ENCODE results near the gene CAMK1D.

The CAMK1D gene

DNA sequence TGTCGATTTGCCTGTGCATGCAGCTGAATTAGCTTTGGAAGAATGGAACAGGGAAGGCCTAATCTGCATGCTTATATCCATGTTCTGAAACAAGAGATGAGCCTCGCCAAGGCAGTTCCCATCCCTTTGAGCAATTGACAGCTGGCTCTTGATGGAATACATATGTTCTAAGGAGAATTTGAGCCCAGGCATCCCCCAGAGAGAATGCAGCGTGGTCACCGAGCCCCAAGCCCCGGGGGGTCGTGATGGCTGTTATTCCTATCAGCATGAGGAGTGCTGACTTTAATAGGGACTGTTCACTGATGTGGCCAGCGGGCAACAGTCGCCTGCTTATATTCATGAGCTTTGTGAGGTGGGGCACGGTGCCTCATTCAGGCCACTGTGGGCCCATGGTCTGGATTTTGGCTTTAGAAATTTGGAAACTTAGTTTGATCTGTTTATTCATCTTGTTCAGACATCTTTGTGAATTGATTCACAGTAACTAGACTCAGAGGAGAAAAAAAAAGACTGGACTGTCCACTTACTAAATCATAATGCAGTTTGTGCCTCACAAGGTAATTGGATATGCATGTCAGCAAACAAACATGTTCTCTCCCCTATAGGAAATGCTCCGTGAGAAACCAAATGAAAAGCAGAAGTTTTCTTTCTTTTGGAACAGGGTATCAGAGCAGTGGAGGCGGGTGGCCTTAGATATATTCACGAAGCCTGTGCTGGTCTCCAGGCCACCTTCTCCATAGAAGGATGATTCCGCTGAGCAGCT lies 447.2 kb downstream of the CAMK1D start:
- Histone ChIP-seq H3K9me3 (ENCODE audit: control insufficient read depth, low read length) (no peaks in the 10 kb centered on the region), H3K27ac (ENCODE audit: insufficient read depth, low read depth, low read length, poor library complexity, severe bottlenecking) (no peak overlapping the region), H3K4me3 (ENCODE audit: insufficient read depth, low read depth, low read length) (no peak overlapping the region), H3K27me3 (ENCODE audit: control insufficient read depth, insufficient read depth, low read length, poor library complexity, severe bottlenecking) (no peaks in the 10 kb centered on the region), H3K36me3 (ENCODE audit: control insufficient read depth, insufficient read depth, low read length) (no peaks in the 10 kb centered on the region), H3K4me1 (ENCODE audit: control insufficient read depth, insufficient read depth, low read length) (peaks cover 44% of the 10 kb centered on the region)
- 62 to 67% methylated on average over 13 of the region's 13 CpGs for WGBS, 2 experiments

GRCh38 chr10:12797471-12798262 lies 448.3 kb downstream of the CAMK1D start:
- Histone ChIP-seq H3K4me3 (ENCODE audit: insufficient read depth, low read depth, low read length) (no peak overlapping the region), H3K36me3 (ENCODE audit: control insufficient read depth, insufficient read depth, low read length) (no peaks in the 10 kb centered on the region), H3K27ac (ENCODE audit: insufficient read depth, low read depth, low read length, poor library complexity, severe bottlenecking) (no peak overlapping the region), H3K9me3 (ENCODE audit: control insufficient read depth, low read length) (no peaks in the 10 kb centered on the region), H3K4me1 (ENCODE audit: control insufficient read depth, insufficient read depth, low read length) (peaks cover 44% of the 10 kb centered on the region), H3K27me3 (ENCODE audit: control insufficient read depth, insufficient read depth, low read length, poor library complexity, severe bottlenecking) (no peaks in the 10 kb centered on the region)
- WGBS, 2 experiments = 87 to 90% methylated on average over 11 of the region's 11 CpGs

DNA sequence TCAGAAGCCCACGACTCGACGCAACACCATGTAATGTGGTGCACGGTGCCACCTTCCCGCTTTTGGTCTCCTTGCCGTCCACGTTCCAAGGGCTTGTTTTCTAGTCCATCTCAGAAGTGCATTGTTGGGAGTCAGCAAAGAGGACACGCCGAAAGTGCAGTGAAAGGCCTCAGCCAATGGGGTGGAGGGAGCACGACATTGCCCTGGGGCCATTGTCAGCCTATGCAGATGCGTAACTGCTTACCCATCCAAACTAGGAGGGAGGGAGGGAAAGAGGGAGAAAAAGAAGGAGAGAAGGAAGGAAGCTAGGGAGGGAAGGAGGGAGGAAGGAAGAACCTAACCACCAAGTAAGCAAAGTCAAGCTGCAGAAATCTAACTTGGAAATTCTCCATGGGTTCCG lies 449.8 kb downstream of the CAMK1D start:
- no peak overlapping the region for H3K27ac ChIP-seq (ENCODE audit: insufficient read depth, low read depth, low read length, poor library complexity, severe bottlenecking)
- peaks cover 44% of the 10 kb centered on the region for H3K4me1 ChIP-seq (ENCODE audit: control insufficient read depth, insufficient read depth, low read length)
- WGBS, 2 experiments = 83% methylated on average over 12 of the region's 12 CpGs
- H3K4me3 ChIP-seq (ENCODE audit: insufficient read depth, low read depth, low read length) = no peak overlapping the region
- no peaks in the 10 kb centered on the region for H3K36me3 ChIP-seq (ENCODE audit: control insufficient read depth, insufficient read depth, low read length)
- H3K27me3 ChIP-seq (ENCODE audit: control insufficient read depth, insufficient read depth, low read length, poor library complexity, severe bottlenecking) = no peaks in the 10 kb centered on the region
- H3K9me3 ChIP-seq (ENCODE audit: control insufficient read depth, low read length) = no peaks in the 10 kb centered on the region

GRCh38 chr10:12799714-12800113 lies 450.4 kb downstream of the CAMK1D start:
- Histone ChIP-seq H3K9me3 (ENCODE audit: control insufficient read depth, low read length) (no peaks in the 10 kb centered on the region), H3K4me1 (ENCODE audit: control insufficient read depth, insufficient read depth, low read length) (peaks cover 44% of the 10 kb centered on the region), H3K36me3 (ENCODE audit: control insufficient read depth, insufficient read depth, low read length) (no peaks in the 10 kb centered on the region), H3K27ac (ENCODE audit: insufficient read depth, low read depth, low read length, poor library complexity, severe bottlenecking) (no peak overlapping the region), H3K27me3 (ENCODE audit: control insufficient read depth, insufficient read depth, low read length, poor library complexity, severe bottlenecking) (no peaks in the 10 kb centered on the region), H3K4me3 (ENCODE audit: insufficient read depth, low read depth, low read length) (no peak overlapping the region)
- 67 to 76% methylated on average over 5 of the region's 5 CpGs for WGBS, 2 experiments

DNA sequence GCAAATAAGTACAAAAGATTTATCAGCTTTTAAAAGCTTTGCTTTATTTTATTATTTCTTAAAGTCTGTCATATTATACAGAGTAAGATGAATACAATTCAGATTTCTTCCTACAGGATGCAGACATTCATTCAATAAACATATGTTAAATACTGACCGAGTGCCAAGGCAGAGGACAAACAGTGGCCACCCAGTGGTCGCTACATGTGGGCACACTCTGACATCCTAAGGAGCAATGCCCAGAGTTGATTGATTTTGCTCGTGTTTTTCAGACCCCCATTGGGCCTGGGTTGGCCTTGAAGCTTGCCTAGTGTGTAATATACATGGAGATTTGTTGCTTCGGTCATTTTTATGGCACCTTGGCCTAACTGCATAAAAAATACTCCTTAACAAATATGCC lies 451.0 kb downstream of the CAMK1D start:
- no peaks in the 10 kb centered on the region for H3K36me3 ChIP-seq (ENCODE audit: control insufficient read depth, insufficient read depth, low read length)
- peaks cover 44% of the 10 kb centered on the region for H3K4me1 ChIP-seq (ENCODE audit: control insufficient read depth, insufficient read depth, low read length)
- WGBS, 2 experiments = 83 to 87% methylated on average over 4 of the region's 4 CpGs
- H3K4me3 ChIP-seq (ENCODE audit: insufficient read depth, low read depth, low read length) = no peak overlapping the region
- no peaks in the 10 kb centered on the region for H3K9me3 ChIP-seq (ENCODE audit: control insufficient read depth, low read length)
- no peaks in the 10 kb centered on the region for H3K27me3 ChIP-seq (ENCODE audit: control insufficient read depth, insufficient read depth, low read length, poor library complexity, severe bottlenecking)
- H3K27ac ChIP-seq (ENCODE audit: insufficient read depth, low read depth, low read length, poor library complexity, severe bottlenecking) = no peak overlapping the region

DNA sequence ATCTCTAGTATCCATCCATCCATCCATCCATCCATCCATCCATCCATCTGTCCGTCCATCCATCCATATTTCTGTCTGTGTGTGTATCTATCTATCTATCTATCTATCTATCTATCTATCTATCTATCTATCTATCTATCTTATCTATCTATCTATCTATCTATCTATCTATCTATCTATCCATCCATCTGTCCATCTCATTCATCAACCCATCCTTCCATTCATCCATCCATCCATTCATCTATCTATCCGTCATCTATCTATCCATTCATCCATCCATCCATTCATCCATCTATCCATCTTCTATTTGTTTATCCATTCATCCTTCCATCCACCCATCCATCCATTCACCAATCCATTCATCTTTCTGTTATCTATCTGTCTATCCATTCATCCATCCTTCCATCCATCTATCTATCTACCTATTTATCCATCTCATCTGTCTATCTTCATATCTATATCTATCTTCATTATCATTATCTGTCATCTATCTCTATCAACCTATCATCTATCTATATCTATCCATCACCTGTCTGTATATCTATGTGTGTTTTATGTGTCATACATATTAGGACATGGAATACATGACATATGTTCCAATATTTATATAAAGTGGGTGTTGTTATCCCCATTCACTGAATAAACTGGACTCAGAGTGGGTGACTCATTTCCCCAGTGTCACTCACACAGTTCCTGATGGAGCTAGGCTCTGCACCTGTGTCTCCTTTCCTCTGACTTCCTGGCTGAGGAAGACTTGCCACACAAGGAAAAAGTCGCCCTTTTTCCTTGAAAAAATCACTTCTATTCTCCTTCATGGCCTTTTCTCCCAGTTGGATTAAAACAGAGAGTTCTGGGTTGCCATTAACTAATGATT lies 452.1 kb downstream of the CAMK1D start:
- no peaks in the 10 kb centered on the region for H3K9me3 ChIP-seq (ENCODE audit: control insufficient read depth, low read length)
- H3K4me3 ChIP-seq (ENCODE audit: insufficient read depth, low read depth, low read length) = no peak overlapping the region
- WGBS, 2 experiments = 82 to 90% methylated on average over 3 of the region's 3 CpGs

GRCh38 chr10:12803776-12804175 lies 454.4 kb downstream of the CAMK1D start:
- no peak overlapping the region for H3K27ac ChIP-seq (ENCODE audit: insufficient read depth, low read depth, low read length, poor library complexity, severe bottlenecking)
- H3K27me3 ChIP-seq (ENCODE audit: control insufficient read depth, insufficient read depth, low read length, poor library complexity, severe bottlenecking) = no peaks in the 10 kb centered on the region
- no peaks in the 10 kb centered on the region for H3K36me3 ChIP-seq (ENCODE audit: control insufficient read depth, insufficient read depth, low read length)
- no peak overlapping the region for H3K4me3 ChIP-seq (ENCODE audit: insufficient read depth, low read depth, low read length)
- H3K9me3 ChIP-seq (ENCODE audit: control insufficient read depth, low read length) = no peaks in the 10 kb centered on the region
- H3K4me1 ChIP-seq (ENCODE audit: control insufficient read depth, insufficient read depth, low read length) = peaks cover 19% of the 10 kb centered on the region
- 84 to 86% methylated on average over 4 of the region's 4 CpGs for WGBS, 2 experiments

More for the DNA sequence above, 452.1 kb downstream of the CAMK1D start:
- no peaks in the 10 kb centered on the region for H3K36me3 ChIP-seq (ENCODE audit: control insufficient read depth, insufficient read depth, low read length)
- H3K27ac ChIP-seq (ENCODE audit: insufficient read depth, low read depth, low read length, poor library complexity, severe bottlenecking) = no peak overlapping the region
- no peaks in the 10 kb centered on the region for H3K27me3 ChIP-seq (ENCODE audit: control insufficient read depth, insufficient read depth, low read length, poor library complexity, severe bottlenecking)
- peaks cover 40% of the 10 kb centered on the region for H3K4me1 ChIP-seq (ENCODE audit: control insufficient read depth, insufficient read depth, low read length)

DNA sequence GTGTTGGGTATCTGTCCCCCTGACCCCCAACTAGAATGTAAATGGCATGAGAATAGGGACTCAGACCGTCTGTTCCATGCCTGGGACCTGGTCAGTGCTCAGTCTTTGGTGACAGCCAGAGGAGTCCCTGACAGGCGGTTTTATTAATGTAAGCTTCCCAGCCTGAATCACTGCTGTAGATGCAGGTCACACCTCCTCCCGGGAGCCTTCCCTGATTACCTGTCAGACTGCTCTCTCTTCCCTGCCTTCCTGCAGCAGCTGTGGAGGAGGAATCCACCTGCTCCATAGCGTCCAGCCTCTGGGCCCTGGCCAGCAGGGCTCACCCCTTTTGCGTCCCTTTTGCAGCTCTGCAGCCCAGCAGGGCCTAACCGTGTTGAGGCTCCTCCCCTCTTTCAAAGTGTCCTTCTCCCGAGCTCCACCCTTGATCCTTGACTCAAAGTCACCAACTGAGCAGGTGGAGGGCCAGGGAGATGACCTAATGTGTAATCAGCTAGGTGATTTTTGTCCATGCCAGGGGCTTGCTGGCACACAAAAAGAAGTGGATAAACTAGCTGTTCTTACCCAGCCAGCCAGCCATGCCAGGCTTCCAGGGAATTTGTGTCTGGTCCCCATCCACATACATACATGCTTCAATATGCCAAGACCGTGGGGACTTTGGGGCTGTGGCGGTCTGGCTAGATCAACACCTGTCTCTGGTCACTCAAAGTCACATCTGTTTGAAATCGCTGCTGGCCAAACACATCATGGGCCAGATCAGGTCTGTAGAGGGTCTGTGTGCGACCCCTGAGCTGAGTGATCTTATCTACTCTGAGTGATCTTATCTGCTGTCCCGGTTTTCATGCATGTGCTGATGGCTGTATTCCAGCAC lies 457.1 kb downstream of the CAMK1D start:
- Histone ChIP-seq H3K4me1 (ENCODE audit: control insufficient read depth, insufficient read depth, low read length) (no peaks in the 10 kb centered on the region), H3K4me3 (ENCODE audit: insufficient read depth, low read depth, low read length) (no peak overlapping the region), H3K27me3 (ENCODE audit: control insufficient read depth, insufficient read depth, low read length, poor library complexity, severe bottlenecking) (no peaks in the 10 kb centered on the region), H3K36me3 (ENCODE audit: control insufficient read depth, insufficient read depth, low read length) (no peaks in the 10 kb centered on the region), H3K9me3 (ENCODE audit: control insufficient read depth, low read length) (no peaks in the 10 kb centered on the region), H3K27ac (ENCODE audit: insufficient read depth, low read depth, low read length, poor library complexity, severe bottlenecking) (no peak overlapping the region)
- 83 to 84% methylated on average over 12 of the region's 12 CpGs for WGBS, 2 experiments

DNA sequence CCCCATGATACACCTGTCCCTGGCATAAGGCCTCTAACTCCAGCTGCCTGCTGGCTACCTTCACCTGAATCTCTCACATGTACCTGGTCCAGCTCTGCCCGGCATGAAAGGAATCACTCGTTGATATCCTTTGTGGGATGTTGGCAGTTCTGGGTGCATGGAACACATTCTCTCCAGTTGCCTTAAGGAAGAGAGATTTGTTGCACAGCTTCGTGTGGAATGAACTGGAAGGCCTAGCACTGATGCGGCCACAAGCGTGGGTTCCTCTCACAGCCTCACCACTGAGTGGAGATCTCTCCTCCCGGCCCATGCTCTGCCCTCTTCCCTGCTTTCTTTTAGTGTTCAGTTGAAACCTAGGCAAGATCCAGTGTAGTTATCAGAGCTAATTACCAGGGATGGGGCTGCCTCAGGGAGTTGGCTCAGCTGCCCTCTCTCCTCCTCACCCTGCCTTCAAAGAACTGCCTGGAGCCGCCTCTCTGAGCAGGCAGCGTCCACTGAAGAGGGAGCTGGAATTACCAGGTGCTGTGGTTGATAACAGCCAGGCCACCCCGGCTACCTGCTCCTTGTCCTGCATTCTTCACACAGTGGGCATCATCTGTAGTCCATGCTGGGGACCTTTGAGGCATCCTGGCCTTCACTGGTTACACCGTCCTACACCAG lies 457.9 kb downstream of the CAMK1D start:
- Histone ChIP-seq H3K27ac (ENCODE audit: insufficient read depth, low read depth, low read length, poor library complexity, severe bottlenecking) (no peak overlapping the region), H3K4me1 (ENCODE audit: control insufficient read depth, insufficient read depth, low read length) (no peaks in the 10 kb centered on the region), H3K9me3 (ENCODE audit: control insufficient read depth, low read length) (no peaks in the 10 kb centered on the region), H3K4me3 (ENCODE audit: insufficient read depth, low read depth, low read length) (no peak overlapping the region), H3K27me3 (ENCODE audit: control insufficient read depth, insufficient read depth, low read length, poor library complexity, severe bottlenecking) (no peaks in the 10 kb centered on the region), H3K36me3 (ENCODE audit: control insufficient read depth, insufficient read depth, low read length) (no peaks in the 10 kb centered on the region)
- WGBS, 2 experiments = 91 to 95% methylated on average over 10 of the region's 10 CpGs
